DMS 273 (cell line): Measurements from ENCODE around the gene TMEM33.
"Not testable (repeated sequence)": the region's sequence is repeated elsewhere in the genome, so short reads cannot be mapped to it uniquely, and the experiment has no call there.

ENCODE experiments used
- DNase-seq: peaks from one replicate; lab custom pipeline; 2025; ENCODE audit not compliant: unreplicated experiment; lab: John Stamatoyannopoulos, UW

TMEM33 gene

GRCh38 chr4:41934901-41935651 lies at the start of gene TMEM33:
Gene TMEM33 (plus strand): TSS chr4:41935429. CDS start chr4:41935485, 56 bp downstream.
- peak; percentile 94 for DNase-seq

GRCh38 chr4:41885456-41885855 lies 49.8 kb upstream of the TMEM33 start:
- no peak for DNase-seq

- no peak for DNase-seq
These were observed 48.0 kb upstream of the TMEM33 start for GRCh38 chr4:41887277-41887676.

GRCh38 chr4:41887821-41888686 lies 47.2 kb upstream of the TMEM33 start:
- peak; percentile 64 for DNase-seq

GRCh38 chr4:41888687-41889074 lies 46.5 kb upstream of the TMEM33 start:
- no peak for DNase-seq

GRCh38 chr4:41889317-41889716 lies 45.9 kb upstream of the TMEM33 start:
- no peak for DNase-seq

- no peak for DNase-seq
These were observed 45.1 kb upstream of the TMEM33 start for GRCh38 chr4:41890085-41890484.

GRCh38 chr4:41896648-41897047 lies 38.6 kb upstream of the TMEM33 start:
- DNase-seq, result no peak

GRCh38 chr4:41897698-41898097 lies 37.5 kb upstream of the TMEM33 start:
- DNase-seq, result no peak

GRCh38 chr4:41909136-41909535 lies 26.1 kb upstream of the TMEM33 start:
- DNase-seq, result not testable (repeated sequence)

- no peak for DNase-seq
These were observed 22.7 kb upstream of the TMEM33 start for GRCh38 chr4:41912546-41912945.

- DNase-seq, result no peak
These were observed 21.7 kb upstream of the TMEM33 start for GRCh38 chr4:41913509-41913908.

GRCh38 chr4:41918278-41918677 lies 17.0 kb upstream of the TMEM33 start:
- no peak for DNase-seq

GRCh38 chr4:41920416-41920815 lies 14.8 kb upstream of the TMEM33 start:
- not testable (repeated sequence) for DNase-seq

GRCh38 chr4:41921476-41921875 lies 13.8 kb upstream of the TMEM33 start:
- DNase-seq, result no peak

GRCh38 chr4:41927796-41928499 lies 7.3 kb upstream of the TMEM33 start:
- no peak for DNase-seq

GRCh38 chr4:41930139-41930831 lies 4.9 kb upstream of the TMEM33 start:
- DNase-seq, result no peak

GRCh38 chr4:41932988-41933387 lies 2.2 kb upstream of the TMEM33 start:
- DNase-seq, result no peak

GRCh38 chr4:41933997-41934503 lies 1.2 kb upstream of the TMEM33 start:
- no peak for DNase-seq

- no peak for DNase-seq
These were observed 722 bp upstream of the TMEM33 start for GRCh38 chr4:41934514-41934900.

- peak; percentile 69 for DNase-seq
These were observed 408 bp downstream of the TMEM33 start for GRCh38 chr4:41935652-41936021.
